HG02884 (cell line): ENCODE measurements around the gene ZMYND15.

ENCODE experiments used
- ATAC-seq: cut with Tn5 transposase; IDR thresholded peaks from one replicate; pipeline ENCODE4 v1.9.1; 2021; ENCODE audit warnings: mild to moderate bottlenecking, moderate library complexity; ENCODE audit not compliant: unreplicated experiment

ZMYND15 gene

DNA sequence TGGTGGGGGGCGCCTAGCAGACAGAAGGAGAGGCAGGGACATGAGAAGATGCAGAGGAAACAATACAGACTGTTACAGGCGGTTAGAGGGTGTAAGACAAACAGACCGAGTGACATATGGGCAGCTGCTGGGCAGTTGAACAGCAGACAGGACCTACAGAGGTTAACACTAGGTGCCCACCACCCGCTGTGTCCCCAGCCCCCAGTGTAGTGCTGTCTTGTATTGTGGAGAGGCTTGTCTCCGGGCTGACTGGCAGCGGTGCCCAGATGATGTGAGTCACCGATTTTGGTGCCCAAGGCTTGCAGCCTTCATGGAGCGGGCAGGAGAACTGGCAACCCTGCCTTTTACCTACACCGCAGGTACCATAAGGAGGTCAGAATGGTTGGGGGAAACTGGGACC lies 2.5 kb downstream of the ZMYND15 start:
- no peak for ATAC-seq

DNA sequence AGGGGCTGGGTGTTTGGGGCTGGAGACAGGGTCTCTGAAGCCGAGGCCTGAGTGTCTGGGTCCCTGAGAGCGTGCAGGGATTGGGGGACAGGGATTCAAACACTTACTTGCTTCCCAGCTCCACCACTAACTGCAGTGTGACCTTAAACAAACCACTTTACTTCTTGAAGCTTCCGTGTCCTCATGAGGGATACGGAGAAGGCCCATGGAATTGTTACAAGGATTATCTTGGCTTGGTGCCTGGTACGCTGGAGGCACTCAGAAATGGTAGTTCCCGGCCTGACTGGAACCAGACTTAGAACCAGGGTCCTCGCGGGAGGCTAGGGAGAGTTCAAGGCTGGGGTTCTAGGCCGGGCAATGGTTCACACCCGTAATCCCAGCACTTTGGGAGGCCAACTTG lies 3.0 kb downstream of the ZMYND15 start:
- ATAC-seq, result no peak

DNA sequence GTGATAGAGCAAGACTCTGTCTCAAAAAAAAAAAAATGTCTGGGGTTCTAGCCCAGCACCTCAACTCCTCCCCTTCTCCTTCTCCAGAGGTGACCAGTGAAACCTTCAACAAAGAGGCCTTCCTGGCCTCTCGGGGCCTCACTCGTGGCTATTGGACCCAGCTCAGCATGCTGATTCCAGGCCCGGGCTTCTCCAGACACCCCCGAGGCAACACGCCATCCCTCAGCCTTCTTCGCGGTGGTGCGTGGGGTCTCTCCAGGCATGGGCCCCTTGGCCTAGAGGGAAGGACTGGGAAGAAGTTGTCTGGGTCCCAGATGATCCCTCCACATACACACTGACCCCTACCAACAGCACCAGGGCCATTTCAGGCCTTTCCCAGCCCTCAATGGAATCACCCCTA lies 3.6 kb downstream of the ZMYND15 start:
- no peak for ATAC-seq

DNA sequence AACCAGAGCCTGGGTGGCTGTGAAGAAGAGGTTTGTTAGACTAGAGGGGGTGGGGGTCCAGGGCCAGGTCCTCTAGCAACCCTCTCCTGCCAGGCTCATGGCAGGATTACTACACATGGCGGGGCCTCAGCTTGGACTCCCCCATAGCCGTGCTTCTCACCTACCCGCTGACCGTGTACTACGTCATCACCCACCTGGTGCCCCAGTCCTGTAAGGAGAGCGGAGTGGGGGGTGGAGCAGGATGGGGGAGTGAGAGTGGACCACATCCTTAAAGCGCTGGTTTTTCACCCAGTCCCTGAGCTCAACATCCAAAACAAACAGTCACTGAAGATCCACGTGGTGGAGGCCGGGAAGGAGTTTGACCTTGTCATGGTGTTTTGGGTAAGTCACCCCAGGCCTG lies 4.3 kb downstream of the ZMYND15 start:
- ATAC-seq, result no peak

DNA sequence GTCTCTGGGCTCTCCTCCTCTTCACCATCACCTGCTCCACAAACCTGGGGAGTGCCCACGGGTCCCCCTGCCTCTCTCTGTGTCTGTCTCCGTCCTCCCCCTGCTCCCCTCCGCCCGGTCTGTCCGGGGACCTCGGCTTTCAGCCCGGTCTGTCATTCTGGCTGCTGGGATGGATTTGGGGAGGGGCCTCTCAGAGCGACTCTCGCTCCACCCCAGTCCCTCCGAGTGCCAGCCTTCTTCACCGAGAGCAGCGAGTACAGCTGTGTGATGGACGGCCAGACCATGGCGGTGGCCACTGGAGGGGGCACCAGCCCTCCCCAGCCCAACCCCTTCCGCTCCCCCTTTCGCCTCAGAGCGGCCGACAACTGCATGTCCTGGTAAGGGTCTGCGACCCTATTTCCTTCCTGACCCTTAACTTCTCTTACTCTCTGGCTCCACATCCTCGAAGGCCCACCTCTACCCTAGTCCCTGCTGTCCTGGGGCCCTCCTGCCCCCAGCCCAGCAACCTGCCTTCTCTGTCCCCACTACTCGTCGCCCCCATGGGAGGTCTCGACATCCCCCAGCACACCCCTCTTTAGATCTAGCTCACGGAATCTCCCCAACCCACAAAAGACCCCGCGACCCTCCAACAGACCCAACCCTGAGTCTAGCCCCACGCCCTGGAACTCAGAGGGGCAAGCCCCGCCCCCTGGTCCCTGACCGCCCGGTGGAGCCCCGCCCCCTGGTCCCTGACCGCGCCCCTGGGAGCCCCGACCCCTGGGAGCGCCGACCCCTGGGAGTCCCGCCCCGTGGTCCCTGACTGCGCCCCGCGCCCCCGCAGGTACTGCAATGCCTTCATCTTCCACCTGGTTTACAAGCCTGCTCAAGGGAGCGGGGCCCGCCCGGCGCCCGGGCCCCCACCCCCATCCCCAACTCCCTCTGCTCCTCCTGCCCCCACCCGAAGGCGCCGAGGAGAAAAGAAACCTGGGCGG lies 5.7 kb downstream of the ZMYND15 start:
- no peak for ATAC-seq

DNA sequence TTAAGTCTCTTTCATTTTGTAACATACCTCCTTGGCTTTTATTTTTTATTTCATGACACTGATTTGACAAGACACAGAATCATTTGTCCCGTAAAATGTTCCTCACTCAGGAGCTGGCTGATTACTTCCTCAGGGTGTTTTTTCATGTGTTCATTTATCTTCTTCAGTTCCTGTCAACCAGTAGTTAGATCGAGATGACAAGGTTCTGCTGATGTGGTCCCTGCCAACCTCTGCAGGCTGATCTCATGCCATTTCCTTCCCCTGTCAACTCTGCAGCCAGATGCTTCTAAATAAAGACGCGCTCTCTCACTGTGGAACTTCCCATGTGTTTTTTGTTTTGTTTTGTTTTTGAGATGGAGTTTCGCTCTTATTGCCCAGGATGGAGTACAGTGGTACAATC lies 8.2 kb downstream of the ZMYND15 start:
- ATAC-seq, result no peak

DNA sequence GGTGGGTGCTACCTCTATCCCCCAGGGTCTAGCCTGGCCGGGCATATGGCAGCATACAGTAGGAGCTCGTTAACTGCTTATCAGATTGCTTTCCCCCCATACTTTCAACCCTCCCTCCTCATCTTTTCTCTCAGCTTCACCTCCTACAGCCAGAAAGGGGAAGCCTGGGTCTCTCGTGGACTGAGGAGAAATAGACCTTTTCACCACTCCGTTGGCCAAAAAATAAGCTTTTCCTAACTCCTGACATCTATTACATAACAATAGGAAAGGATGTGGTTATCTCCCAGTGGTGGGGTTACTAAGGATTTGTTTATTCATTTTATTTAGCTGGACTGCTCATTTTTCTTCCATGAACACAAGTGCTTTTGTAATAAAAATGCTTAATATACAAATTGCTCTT lies 9.1 kb downstream of the ZMYND15 start:
- no peak for ATAC-seq

DNA sequence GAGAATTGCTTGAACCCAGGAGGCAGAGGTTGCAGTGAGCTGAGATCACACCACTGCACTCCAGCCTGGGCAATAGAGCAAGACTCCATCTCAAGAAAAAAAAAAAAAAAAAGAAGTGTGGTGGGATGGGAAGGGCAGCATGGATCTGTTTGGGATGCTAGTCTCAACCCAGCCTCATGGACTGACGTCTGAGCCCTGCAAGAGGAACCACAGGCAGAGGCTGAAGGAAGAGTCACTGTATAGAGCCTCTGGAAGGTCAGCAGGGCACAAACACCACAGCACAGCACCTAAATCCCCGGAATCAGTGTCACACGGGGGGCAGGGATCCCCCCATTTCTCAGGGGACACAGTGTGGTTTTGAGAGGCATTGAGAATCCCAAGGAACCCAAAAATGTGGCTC lies 11.0 kb downstream of the ZMYND15 start:
- ATAC-seq, result no peak

DNA sequence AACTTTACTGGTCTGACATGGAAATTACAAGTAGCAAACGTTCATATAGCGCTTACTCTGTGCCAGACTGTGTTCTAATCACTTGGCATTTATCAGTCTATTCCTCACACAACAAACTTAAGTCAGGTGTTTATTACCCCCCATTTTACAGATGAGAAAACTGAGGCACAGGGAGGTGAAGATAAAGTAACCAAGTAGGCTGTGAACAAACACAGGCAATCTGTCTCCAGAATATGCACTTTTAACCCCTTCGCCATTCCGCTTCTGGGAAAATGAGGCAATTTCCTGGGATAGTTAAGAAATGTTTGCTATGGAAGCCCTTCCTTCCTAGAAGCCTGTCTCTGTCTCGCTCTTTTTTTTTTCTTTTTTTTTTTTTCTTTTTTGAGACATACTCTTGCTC lies 12.3 kb downstream of the ZMYND15 start:
- no peak for ATAC-seq

DNA sequence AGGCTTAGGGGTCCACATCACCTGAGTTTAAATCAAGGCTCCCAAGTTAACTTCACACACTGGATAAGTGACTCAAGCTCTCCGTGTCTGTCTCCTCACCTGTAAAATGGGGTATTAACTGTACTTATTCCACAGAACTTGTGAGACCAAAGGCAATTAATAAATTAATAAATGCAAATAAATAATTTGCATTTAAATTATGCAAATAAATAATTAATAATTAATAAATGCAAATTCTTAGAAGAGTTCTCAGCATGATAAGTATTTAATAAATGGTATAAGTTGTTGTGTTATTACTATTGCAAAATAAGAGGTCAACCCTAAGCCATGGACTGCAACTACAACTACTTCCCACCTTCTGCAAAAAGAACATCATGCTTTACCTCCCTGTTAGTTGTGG lies 13.8 kb downstream of the ZMYND15 start:
- no peak for ATAC-seq

DNA sequence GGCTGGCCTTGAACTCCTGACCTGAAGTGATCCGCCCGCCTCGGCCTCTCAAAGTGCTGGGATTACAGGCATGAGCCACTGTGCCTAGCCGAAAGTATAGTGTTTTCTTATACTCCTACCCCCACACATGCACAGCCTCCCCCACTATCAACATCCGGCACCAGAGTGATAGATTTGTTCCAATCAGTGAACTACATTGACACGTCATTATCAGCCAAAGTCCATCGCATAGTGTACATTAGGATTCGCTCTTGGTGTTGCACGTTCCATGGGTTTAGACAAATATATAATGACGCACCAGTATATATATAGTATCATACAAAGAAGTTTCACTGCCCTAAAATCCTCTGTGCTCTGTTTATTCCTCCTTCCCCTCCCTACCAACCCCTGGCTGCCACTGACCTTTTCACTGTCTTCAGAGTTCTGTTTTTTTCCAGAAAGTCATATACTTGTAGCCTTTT lies 20.2 kb downstream of the ZMYND15 start:
- no peak for ATAC-seq

DNA sequence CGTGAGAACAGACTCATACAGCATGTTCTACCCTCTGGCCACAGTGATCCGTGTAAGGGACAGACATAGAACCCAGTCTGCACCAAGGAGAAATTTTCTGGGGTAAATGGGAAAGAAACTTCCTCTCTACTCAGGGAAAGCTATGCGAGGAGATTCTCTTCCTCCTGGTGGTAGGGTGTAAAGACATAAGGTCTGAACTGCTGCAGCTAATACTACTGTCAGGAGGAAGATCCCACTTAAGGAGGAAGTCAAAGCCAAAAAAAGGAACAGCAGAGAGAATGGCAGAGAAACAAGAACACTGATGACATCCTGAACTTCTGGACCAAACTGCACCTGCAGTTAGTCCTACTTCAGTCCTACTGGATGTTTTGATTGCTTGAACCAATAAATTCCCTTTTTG lies 25.0 kb downstream of the ZMYND15 start:
- ATAC-seq, result no peak

DNA sequence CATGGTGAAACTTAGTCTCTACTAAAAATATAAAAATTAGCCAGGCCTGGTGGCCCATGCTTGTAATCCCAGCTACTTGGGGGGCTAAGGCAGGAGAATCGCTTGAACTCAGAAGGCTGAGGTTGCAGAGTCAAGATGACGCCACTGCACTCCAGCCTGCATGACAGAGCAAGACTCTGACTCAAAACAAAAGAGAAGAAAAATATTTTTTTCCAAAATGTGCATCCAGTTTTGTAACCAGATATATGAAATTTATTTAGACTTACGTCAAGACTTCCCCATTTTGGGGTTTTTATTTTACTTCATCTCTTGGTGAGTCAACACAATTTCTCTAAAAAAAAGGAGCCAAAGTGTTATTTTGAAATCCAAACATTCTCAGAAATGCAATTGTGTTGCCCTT lies 26.6 kb downstream of the ZMYND15 start:
- ATAC-seq, result no peak

DNA sequence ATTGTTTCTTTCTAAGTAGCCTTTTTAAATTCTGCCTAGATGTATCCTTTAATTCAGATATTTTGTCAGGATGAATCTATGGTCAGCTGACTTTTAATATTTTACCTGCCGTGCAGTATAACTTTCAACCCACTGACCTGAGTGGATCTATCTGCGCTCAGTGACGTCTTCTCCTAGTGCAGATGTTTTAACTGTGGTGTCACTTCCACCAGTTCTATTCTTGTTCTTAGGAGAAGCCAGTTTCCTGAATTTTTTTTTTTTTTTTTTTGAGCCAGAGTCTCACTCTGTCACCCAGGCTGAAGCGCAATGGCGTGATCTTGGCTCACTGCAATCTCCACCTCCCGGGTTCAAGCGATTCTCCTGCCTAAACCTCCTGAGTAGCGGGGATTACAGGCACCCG lies 27.1 kb downstream of the ZMYND15 start:
- ATAC-seq, result no peak

DNA sequence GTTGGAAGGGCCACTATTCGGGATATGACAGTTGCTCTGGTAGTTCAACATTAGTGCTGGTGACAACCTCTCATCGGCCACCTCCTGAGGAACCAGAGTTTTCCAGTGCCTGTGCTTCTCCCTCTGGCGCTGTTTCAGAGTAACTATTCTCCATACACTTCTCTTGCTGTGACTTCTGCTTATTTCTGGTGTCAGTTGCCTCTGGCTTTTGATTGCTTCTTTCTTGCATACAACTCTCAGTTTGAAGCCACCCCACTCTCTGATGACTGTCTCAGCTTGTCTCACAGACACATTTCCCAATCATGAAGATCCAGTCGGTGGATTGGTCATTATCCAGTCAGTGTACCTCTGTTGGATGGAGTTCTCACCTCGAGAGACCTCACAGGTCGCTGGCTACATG lies 28.7 kb downstream of the ZMYND15 start:
- ATAC-seq, result no peak

DNA sequence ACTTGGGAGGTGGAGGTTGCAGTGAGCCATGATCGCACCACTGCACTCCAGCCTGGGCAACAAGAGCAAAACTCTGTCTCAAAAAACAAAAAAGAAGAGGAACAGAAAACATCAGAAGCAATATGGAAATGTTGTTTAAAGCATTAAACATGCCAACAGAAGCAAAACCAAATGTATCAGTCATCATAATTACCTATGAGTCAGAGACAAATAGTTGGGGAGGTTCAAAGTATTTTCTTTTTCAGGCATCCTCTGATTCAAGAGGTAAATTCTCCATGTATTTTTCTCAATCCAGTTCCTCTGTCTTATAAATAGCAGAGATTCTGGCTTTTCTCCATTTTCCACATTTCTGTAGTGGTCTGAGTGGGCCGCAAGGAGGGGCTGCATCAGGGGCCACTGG lies 30.0 kb downstream of the ZMYND15 start:
- no peak for ATAC-seq

DNA sequence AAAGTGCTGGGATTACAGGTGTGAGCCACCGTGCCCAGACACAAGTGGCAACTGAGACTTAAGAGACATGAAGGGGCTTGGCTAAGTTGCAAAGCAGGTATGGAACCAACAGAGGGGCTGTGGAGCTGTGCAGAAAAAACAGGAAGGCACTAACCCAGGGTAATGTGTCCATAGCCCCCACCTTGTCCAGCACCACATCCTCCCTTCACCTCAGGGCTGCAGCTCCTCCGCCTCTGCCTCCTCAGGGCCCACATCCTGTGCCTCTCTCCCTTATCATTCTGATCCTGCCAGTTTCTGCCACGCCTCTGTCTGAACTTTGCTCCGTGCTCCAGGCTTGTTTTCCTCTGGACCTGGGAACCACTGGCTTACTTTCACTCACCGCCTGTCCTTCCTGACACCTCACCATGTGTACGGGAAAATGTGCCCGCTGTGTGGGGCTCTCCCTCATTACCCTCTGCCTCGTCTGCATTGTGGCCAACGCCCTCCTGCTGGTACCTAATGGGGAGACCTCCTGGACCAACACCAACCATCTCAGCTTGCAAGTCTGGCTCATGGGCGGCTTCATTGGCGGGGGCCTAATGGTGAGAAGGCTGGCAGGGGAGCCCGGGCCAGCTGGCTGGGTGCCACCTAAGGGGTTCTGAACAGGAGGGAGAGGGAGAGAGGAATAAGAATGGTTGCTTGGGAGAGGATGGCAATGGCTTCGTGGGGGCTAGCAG lies 32.0 kb downstream of the ZMYND15 start, which contains the start of gene TM4SF5:
Gene TM4SF5, plus strand, starts transcription at position 368 of the 716 bp plus-strand sequence. Its CDS starts 37 bp downstream, at position 405.
- ATAC-seq, result no peak

DNA sequence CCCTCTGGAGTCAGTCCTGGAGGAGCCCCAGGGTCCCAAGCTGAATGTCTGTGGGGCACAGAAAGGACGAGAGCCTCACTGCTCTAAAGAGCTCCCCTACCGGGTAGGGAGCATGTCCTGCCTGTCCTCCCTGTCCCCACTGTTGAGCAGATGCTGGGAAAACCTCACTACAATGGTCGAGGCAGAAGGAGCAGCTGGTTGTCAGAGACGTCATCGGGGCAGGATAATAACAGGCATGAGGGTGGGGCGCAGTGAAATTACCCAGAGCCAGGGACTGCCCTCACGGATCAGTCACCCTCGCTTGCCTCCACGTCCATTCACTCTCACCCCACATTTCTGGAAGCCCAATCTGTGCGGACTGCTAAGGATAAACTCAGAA lies 32.6 kb downstream of the ZMYND15 start:
- no peak for ATAC-seq

DNA sequence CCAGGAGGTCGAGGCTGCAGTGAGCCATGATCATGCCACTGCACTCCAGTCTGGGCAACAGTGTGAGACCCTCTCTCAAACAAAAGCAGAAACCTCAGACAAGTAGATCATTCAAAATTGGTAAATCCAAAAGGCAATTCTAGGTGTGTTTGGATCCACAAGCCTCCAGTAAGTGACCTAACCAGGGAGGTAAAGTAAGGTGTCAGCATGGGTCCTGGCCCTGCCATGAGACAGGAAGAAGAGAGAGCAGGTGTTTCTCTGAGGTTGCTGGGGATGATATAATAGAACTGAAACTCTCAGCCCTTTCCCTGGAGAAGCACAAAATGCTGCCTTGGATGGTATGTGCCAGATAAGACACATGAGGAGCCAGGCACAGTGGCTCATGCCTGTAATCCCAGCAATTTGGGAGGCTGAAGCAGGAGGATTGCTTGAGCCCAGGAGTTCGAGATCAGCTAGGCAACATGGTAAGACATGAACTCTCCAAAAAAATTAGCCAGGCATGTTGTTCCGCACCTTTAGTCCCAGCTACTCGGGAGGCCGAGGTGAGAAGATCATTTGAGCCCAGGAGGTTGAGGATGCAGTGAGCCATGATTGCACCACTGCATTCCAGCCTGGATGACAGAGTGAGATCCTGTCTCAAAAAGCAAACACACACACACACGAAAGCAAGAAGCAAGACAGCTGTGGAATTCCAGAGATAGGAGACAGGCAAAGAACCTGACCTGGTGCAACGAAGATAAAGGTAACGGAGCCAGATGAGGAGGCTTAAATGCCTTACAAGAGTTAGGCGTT lies 38.5 kb downstream of the ZMYND15 start:
- no peak for ATAC-seq

DNA sequence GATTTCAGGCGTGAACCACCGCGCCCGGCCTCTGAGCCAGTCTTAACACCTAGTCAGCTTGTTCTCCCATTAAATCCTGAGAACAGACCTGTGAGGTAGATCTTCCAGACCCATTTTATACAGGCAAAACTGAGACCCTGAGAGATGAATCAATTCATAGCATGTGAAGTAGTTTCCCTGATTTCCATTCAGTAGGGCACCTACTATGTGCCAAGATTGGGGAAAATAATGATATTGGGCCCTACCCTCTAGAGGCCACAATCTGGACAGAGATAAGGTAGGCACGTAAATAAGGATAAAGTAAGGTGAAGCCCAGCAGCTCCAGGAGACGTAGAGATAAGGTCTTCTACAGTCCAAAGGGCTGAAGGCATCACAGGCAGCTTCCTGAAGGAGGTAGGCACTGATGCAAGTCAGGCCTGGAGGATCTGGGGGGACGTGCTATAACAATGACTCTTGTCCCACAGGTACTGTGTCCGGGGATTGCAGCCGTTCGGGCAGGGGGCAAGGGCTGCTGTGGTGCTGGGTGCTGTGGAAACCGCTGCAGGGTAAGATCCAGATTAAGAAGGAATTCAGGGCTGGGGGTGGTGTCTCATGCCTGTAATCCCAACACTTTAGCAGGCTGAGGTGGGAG lies 40.8 kb downstream of the ZMYND15 start:
- no peak for ATAC-seq

DNA sequence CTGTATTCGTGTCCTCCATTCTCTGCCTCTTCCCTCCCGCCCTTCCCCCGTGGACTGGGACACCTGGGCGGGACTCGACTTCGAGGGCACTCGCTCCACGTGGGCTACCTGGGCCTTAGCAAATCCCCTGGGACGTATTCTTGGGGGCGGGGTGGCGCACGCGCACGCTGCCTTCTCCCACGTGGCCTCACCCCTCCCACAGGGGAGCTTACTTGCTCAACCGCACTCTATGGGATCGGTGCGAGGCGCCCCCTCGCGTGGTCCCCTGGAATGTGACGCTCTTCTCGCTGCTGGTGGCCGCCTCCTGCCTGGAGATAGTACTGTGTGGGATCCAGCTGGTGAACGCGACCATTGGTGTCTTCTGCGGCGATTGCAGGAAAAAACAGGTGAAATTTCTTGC lies 43.0 kb downstream of the ZMYND15 start:
- ATAC-seq, result no peak
